ENCODE data around the gene MC2R. TPM values are rescaled to one million over a fixed set of nuclear protein-coding genes. Genes with fewer than 3 reads are reported as not detected.

Gene MC2R
- not detected for total RNA-seq
- polyA plus RNA-seq (ENCODE audit: insufficient read depth, low read depth, low replicate concordance): not detected
- long read RNA-seq, donor 1: 0 reads
- long read RNA-seq, donor 2: 0 reads
- long read RNA-seq, donor 3: 0 reads
- long read RNA-seq, donor 4: 0 reads
- long read RNA-seq, donor 5: 0 reads
- long read RNA-seq, donor 6: 0 reads
- long read RNA-seq, donor 7: 0 reads
- long read RNA-seq, donor 8: 0 reads
- long read RNA-seq, donor 9: 0 reads
- long read RNA-seq, donor 10: 0 reads

DNA sequence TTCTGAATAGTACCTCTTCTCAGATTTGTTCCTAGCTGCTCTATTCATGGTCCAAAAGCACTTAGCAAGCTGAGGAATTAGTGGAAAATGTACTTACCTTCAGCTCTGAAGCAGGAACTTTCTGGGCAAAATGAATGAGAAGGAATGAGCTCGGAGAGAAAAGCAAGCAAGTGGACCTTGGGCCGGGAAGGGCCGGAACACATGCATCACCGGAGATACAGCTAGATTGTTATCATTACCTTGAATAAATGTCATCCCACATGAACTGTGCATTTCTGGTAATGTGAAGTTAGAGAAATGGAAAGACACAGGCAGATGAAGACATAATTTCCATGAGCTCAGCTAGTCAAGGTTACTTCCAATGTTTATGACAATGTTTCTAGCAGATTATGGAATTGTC, at the start of gene MC2R:
Gene MC2R, minus strand, starts transcription at position 146 of the 400 bp plus-strand sequence. CDS start 30,018 bp downstream, outside the sequence.
- DNase-seq (no peak), FAIRE-seq (no peak)
- H3K4me1 ChIP-seq (ENCODE audit: control insufficient read depth in 2 of 3, insufficient read depth in 2 of 3, low read depth in 1 of 3, low read length in 3 of 3): no peaks in the 10 kb centered on the region
- TF ChIP-seq, protein P1, sequence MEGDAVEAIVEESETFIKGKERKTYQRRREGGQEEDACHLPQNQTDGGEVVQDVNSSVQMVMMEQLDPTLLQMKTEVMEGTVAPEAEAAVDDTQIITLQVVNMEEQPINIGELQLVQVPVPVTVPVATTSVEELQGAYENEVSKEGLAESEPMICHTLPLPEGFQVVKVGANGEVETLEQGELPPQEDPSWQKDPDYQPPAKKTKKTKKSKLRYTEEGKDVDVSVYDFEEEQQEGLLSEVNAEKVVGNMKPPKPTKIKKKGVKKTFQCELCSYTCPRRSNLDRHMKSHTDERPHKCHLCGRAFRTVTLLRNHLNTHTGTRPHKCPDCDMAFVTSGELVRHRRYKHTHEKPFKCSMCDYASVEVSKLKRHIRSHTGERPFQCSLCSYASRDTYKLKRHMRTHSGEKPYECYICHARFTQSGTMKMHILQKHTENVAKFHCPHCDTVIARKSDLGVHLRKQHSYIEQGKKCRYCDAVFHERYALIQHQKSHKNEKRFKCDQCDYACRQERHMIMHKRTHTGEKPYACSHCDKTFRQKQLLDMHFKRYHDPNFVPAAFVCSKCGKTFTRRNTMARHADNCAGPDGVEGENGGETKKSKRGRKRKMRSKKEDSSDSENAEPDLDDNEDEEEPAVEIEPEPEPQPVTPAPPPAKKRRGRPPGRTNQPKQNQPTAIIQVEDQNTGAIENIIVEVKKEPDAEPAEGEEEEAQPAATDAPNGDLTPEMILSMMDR (IDR thresholded peaks at IDR 0.05; ENCODE audit: borderline replicate concordance, extremely low read depth, insufficient read depth): no peak
- H3K4me3 ChIP-seq (ENCODE audit: low read length in 3 of 3): no peak within 1 kb of the TSS
- no peaks in the 10 kb centered on the region for H3K9me3 ChIP-seq (ENCODE audit: control insufficient read depth in 2 of 3, insufficient read depth in 1 of 3, low read length in 3 of 3)
- H3K27ac ChIP-seq (ENCODE audit: low read depth in 2 of 2, low read length in 2 of 2): no peak within 1 kb of the TSS
- no peak within 1 kb of the TSS for H3K9ac ChIP-seq (ENCODE audit: low read length in 3 of 3)
- no peaks in the 10 kb centered on the region for H3K36me3 ChIP-seq (ENCODE audit: control insufficient read depth in 2 of 3, insufficient read depth in 3 of 3, low read length in 3 of 3)
- intact Hi-C loops (cut with DNase I): no loop called here
- no peaks in the 10 kb centered on the region for H3K27me3 ChIP-seq (ENCODE audit: control insufficient read depth, insufficient read depth, low read length)

DNA sequence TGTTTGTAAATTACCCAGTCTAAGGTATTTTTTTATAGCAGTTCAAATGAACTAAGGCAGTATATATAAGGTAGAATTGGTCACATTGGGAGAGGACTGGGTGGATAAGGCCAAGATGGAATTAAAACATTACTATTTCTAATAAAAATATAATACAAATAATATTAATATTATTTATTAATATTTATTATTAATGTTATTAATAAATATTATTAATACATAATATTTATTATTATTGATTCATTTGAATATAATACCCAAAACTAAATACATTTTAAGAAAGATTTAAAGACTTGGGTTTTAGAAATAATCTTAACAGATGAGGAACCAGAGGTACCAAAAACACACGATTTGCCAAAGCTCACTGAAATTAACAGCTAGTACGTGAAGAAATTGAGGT, 30.5 kb upstream of the MC2R start:
- Histone ChIP-seq H3K9ac (ENCODE audit: low read length in 3 of 3) (no peak overlapping the region), H3K9me3 (ENCODE audit: control insufficient read depth in 2 of 3, insufficient read depth in 1 of 3, low read length in 3 of 3) (peaks cover 0 to 3% (median 0%) of the 10 kb centered on the region in 3 donors), H3K27me3 (ENCODE audit: control insufficient read depth, insufficient read depth, low read length) (no peaks in the 10 kb centered on the region), H3K36me3 (ENCODE audit: control insufficient read depth in 2 of 3, insufficient read depth in 3 of 3, low read length in 3 of 3) (no peaks in the 10 kb centered on the region), H3K27ac (ENCODE audit: low read depth in 2 of 2, low read length in 2 of 2) (no peak overlapping the region), H3K4me1 (ENCODE audit: control insufficient read depth in 2 of 3, insufficient read depth in 2 of 3, low read depth in 1 of 3, low read length in 3 of 3) (no peaks in the 10 kb centered on the region), H3K4me3 (ENCODE audit: low read length in 3 of 3) (no peak overlapping the region)
- FAIRE-seq (no peak), DNase-seq (no peak)
- intact Hi-C loops (cut with DNase I): no loop called here
- TF ChIP-seq, protein P1 (IDR thresholded peaks at IDR 0.05; ENCODE audit: borderline replicate concordance, extremely low read depth, insufficient read depth): no peak

GRCh38 chr18:13943338-13943737, 28.0 kb upstream of the MC2R start:
- FAIRE-seq (no peak), DNase-seq (no peak)
- Histone ChIP-seq H3K27ac (ENCODE audit: low read depth in 2 of 2, low read length in 2 of 2) (no peak overlapping the region), H3K4me3 (ENCODE audit: low read length in 3 of 3) (no peak overlapping the region), H3K27me3 (ENCODE audit: control insufficient read depth, insufficient read depth, low read length) (no peaks in the 10 kb centered on the region), H3K36me3 (ENCODE audit: control insufficient read depth in 2 of 3, insufficient read depth in 3 of 3, low read length in 3 of 3) (no peaks in the 10 kb centered on the region), H3K9ac (ENCODE audit: low read length in 3 of 3) (no peak overlapping the region), H3K9me3 (ENCODE audit: control insufficient read depth in 2 of 3, insufficient read depth in 1 of 3, low read length in 3 of 3) (no peaks in the 10 kb centered on the region), H3K4me1 (ENCODE audit: control insufficient read depth in 2 of 3, insufficient read depth in 2 of 3, low read depth in 1 of 3, low read length in 3 of 3) (no peaks in the 10 kb centered on the region)
- TF ChIP-seq, protein P1 (IDR thresholded peaks at IDR 0.05; ENCODE audit: borderline replicate concordance, extremely low read depth, insufficient read depth): no peak
- intact Hi-C loops (cut with DNase I): no loop called here

- H3K36me3 ChIP-seq (ENCODE audit: control insufficient read depth in 2 of 3, insufficient read depth in 3 of 3, low read length in 3 of 3): no peaks in the 10 kb centered on the region
- TF ChIP-seq, protein P1 (IDR thresholded peaks at IDR 0.05; ENCODE audit: borderline replicate concordance, extremely low read depth, insufficient read depth): no peak
- no peak overlapping the region for H3K9ac ChIP-seq (ENCODE audit: low read length in 3 of 3)
- no peaks in the 10 kb centered on the region for H3K4me1 ChIP-seq (ENCODE audit: control insufficient read depth in 2 of 3, insufficient read depth in 2 of 3, low read depth in 1 of 3, low read length in 3 of 3)
- no peaks in the 10 kb centered on the region for H3K27me3 ChIP-seq (ENCODE audit: control insufficient read depth, insufficient read depth, low read length)
- intact Hi-C loops (cut with DNase I): no loop called here
- no peak for FAIRE-seq
- no peak overlapping the region for H3K27ac ChIP-seq (ENCODE audit: low read depth in 2 of 2, low read length in 2 of 2)
- no peaks in the 10 kb centered on the region for H3K9me3 ChIP-seq (ENCODE audit: control insufficient read depth in 2 of 3, insufficient read depth in 1 of 3, low read length in 3 of 3)
- H3K4me3 ChIP-seq (ENCODE audit: low read length in 3 of 3): no peak overlapping the region
- DNase-seq: no peak
Observed at GRCh38 chr18:13940326-13940725, 25.0 kb upstream of the MC2R start.

Data from kidney (tissue), 22 donors.